Measurements from ENCODE around the gene HAND2. TPM values are rescaled to one million over a fixed set of nuclear protein-coding genes. Genes with fewer than 3 reads are reported as not detected.

HAND2 gene
- total and polyA plus RNA-seq, 2 of the 8 experiments (the other 6 are each of a cell fraction or from before 2014, with no cell fraction given) = 0.05 TPM; not detected in 1

DNA sequence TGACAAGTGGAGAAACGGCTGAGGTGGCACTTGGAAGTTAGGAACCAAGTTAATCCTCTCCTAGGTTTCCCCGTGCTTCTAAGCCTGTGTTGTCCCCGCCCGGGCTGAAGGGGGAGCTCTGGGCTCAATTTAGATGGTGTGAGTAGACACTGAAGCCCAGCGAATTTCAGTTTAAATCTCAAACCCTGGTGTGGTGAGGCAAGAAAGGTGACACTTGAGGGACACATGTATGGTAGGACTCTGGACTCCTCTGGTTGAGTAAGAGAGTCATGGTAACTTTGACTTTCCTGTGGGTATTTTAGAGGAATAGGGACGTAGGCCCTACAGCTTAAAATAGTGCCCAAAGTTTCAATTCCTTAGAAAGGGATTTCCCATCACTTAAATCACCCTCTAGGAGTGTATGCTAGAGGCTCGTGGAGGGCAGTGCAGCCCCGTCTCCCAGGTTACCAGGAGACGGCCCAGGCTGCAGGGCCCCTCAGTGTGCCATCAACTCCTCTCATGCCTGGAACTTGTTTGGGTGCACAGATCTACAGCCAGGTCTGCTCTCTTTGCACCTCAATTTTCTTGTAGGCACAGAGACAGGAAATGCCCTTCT is 24.0 kb downstream of the HAND2 start:
- Histone ChIP-seq H3K79me2 (ENCODE audit: control insufficient read depth in 1 of 2, insufficient read depth in 2 of 2, low read length in 2 of 2) (no peaks in the 10 kb centered on the region), H3K4me3 (ENCODE audit: extremely low read depth in 1 of 4, insufficient read depth in 2 of 4, low read depth in 3 of 4, low read length in 4 of 4) (peak overlapping the region in 2 of 4 experiments; percentile 19 to 49; a peak in 5 of 8 replicates), H3K27ac (ENCODE audit: low read depth, low read length) (no peak overlapping the region), H2BK15ac (ENCODE audit: low read length) (no peak overlapping the region), H2AK5ac (ENCODE audit: low read depth, low read length) (no peak overlapping the region), H3K23ac (ENCODE audit: insufficient read length) (no peak overlapping the region), H3K27me3 (replicated peaks in 1 of 4; ENCODE audit: control insufficient read depth in 3 of 4, extremely low read depth in 1 of 4, insufficient read depth in 3 of 4, low read length in 3 of 4) (peaks cover 96 to 100% (median 100%) of the 10 kb centered on the region in 4 experiments), H2BK12ac (ENCODE audit: low read depth, low read length) (no peak overlapping the region), H3K56ac (replicated peaks; ENCODE audit: insufficient read length, low read depth, low read length) (no peak overlapping the region), H3K4me2 (ENCODE audit: insufficient read depth in 1 of 2, low read depth in 2 of 2, low read length in 2 of 2) (peak overlapping the region; percentile 53 to 66), H4K8ac (ENCODE audit: extremely low read depth, insufficient read depth, low read length) (no peak overlapping the region), H3K23me2 (ENCODE audit: low read depth, low read length) (peaks cover 2% of the 10 kb centered on the region; the same call in 1 of the 2 replicates), H2BK5ac (ENCODE audit: low read depth, low read length) (no peak overlapping the region), H4K91ac (replicated peaks; ENCODE audit: insufficient read length, low read length) (no peak overlapping the region), H4K20me1 (replicated peaks in 1 of 2; ENCODE audit: control insufficient read depth in 1 of 2, insufficient read depth in 2 of 2, low read length in 2 of 2) (peaks cover 7 to 13% of the 10 kb centered on the region in 2 experiments), H3K79me1 (ENCODE audit: low read depth, low read length) (no peaks in the 10 kb centered on the region), H3K4ac (replicated peaks; ENCODE audit: insufficient read length, low read depth, low read length) (no peak overlapping the region), H3K4me1 (replicated peaks in 1 of 4; ENCODE audit: control insufficient read depth in 3 of 4, insufficient read depth in 4 of 4, low read length in 3 of 4) (peaks cover 6 to 27% (median 17%) of the 10 kb centered on the region in 4 experiments), H3K9ac (replicated peaks in 1 of 4; ENCODE audit: extremely low read depth in 1 of 4, low read depth in 3 of 4, low read length in 3 of 4) (no peak overlapping the region), H2AFZ (ENCODE audit: low read length) (no peak overlapping the region), H3K14ac (ENCODE audit: insufficient read length) (no peak overlapping the region), H4K5ac (ENCODE audit: insufficient read length, low read depth, low read length) (no peak overlapping the region), H2BK120ac (replicated peaks; ENCODE audit: low read depth, low read length) (no peak overlapping the region), H3K9me3 (ENCODE audit: insufficient read depth in 2 of 2, low read depth in 1 of 2, low read length in 1 of 2) (no peaks in the 10 kb centered on the region), H3K18ac (ENCODE audit: extremely low read depth, low read length) (no peak overlapping the region), H2BK20ac (ENCODE audit: low read length) (no peak overlapping the region), H3K36me3 (ENCODE audit: control insufficient read depth in 2 of 4, insufficient read depth in 4 of 4, low read length in 3 of 4) (no peaks in the 10 kb centered on the region)
- WGBS, 2 experiments (ENCODE audit: extremely low coverage in 1 of 2, insufficient coverage in 1 of 2, insufficient read length in 1 of 2, insufficient replicate concordance in 2 of 2, low coverage in 1 of 2, low lambda C conversion rate in 2 of 2, missing lambda C conversion rate in 1 of 2) = 10% methylated on average over 9 of the region's 9 CpGs; no CpG with 5 or more reads in 1 of the 2 experiments
- DNase-seq (ENCODE audit: low read depth in 1 of 2, low spot score in 2 of 2) = peak in 1 of 2 experiments; percentile 85
- POLR2A ChIA-PET (ENCODE audit: partially characterized antibody) = interaction anchor here (1.0 kb wide), 1 partner anchor 21 kb away, joined by 3 read pairs; no protein-coding TSS in a partner anchor
- CTCF ChIA-PET (ENCODE audit: partially characterized antibody) = interaction anchor here (0.6 to 5.9 kb wide), 50 partner anchors 9 to 714 kb away, joined by 3 to 39 read pairs (median 4); partner anchors contain the start of gene HAND2
- FAIRE-seq = peak; percentile 88
- TF ChIP-seq BCL11A (IDR thresholded peaks at IDR 0.05; ENCODE audit: low read depth in 2 of 2, low read length in 2 of 2) (no peak), SP1 (IDR thresholded peaks at IDR 0.05; ENCODE audit: low read depth, low read length) (no peak), CEBPB (IDR thresholded peaks at IDR 0.05; ENCODE audit: low read depth, low read length) (0 out of 2 replicates have a peak, but pooled peaks have one; percentile 3), RAD21 (IDR thresholded peaks at IDR 0.05 in 1 of 2, conservative IDR thresholded peaks at IDR 0.05 in 1 of 2; ENCODE audit: low read depth in 2 of 2, low read length in 2 of 2) (peak; percentile 92 to 95), FOSL1 (IDR thresholded peaks at IDR 0.05; ENCODE audit: insufficient read depth, low read depth, low read length) (no peak)
- TF ChIP-seq, protein P1, sequence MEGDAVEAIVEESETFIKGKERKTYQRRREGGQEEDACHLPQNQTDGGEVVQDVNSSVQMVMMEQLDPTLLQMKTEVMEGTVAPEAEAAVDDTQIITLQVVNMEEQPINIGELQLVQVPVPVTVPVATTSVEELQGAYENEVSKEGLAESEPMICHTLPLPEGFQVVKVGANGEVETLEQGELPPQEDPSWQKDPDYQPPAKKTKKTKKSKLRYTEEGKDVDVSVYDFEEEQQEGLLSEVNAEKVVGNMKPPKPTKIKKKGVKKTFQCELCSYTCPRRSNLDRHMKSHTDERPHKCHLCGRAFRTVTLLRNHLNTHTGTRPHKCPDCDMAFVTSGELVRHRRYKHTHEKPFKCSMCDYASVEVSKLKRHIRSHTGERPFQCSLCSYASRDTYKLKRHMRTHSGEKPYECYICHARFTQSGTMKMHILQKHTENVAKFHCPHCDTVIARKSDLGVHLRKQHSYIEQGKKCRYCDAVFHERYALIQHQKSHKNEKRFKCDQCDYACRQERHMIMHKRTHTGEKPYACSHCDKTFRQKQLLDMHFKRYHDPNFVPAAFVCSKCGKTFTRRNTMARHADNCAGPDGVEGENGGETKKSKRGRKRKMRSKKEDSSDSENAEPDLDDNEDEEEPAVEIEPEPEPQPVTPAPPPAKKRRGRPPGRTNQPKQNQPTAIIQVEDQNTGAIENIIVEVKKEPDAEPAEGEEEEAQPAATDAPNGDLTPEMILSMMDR (IDR thresholded peaks at IDR 0.05; ENCODE audit: control extremely low read depth in 1 of 3, insufficient read depth in 1 of 3, low read depth in 1 of 3, low read length in 3 of 3) = peak in 2 of 3 experiments; percentile 88 to 91; a peak in 3 of 4 replicates
